ENCODE measurements around the gene OR10V1.
A peak's percentile ranks its signal among the peaks of the same experiment; 100 is the strongest.

The OR10V1 gene

DNA sequence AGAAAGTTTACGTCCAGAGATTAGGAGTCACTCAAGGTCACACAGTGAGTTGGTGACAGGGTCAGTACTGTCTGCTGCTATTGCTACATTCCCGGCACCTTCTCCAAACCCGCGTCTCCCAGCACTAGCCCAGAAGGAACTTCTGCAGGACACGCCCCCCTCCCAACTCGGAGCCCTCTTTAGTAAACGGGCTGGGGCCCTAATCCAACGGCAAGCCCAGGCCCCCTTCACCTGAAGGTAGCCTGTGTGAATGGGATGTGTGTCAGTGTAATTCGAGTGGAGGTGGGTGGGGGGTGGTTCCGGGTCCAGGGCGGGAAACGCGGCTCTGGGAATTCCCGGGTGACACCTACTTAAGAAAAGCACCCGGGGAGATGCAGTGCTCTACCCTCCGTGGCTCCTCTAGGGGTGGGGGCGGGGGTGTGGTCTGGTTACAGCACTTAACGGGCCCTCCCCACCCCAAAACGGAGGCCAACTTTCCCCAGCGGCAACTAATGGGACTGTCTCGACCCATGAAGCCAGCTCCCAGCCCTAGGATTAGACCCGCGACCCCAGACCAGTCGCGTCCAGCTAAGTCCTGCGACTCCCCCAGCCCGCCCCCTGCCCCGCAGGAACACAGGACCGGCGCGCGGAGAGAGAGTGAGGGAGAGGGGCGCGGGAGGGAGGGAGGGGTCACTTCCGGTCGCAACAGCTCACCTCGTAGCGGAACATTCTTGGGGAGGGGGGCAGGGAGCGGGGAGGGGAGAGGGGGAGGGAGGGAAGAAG, 45.3 kb downstream of the OR10V1 start:
- H3K9ac ChIP-seq (ENCODE audit: low read depth, low read length) = peak overlapping the region; percentile 94
- no peaks in the 10 kb centered on the region for H3K9me3 ChIP-seq (ENCODE audit: control insufficient read depth, insufficient read depth, low read length)
- H3K27ac ChIP-seq (ENCODE audit: low read depth, low read length) = peak overlapping the region; percentile 98
- peaks cover 13% of the 10 kb centered on the region for H3K4me1 ChIP-seq (ENCODE audit: control insufficient read depth, insufficient read depth, low read length)
- peaks cover 37% of the 10 kb centered on the region for H3K36me3 ChIP-seq (ENCODE audit: control insufficient read depth, insufficient read depth, low read length)
- no peaks in the 10 kb centered on the region for H3K27me3 ChIP-seq (ENCODE audit: control insufficient read depth, insufficient read depth, low read length)
- H3K4me3 ChIP-seq (ENCODE audit: low read depth, low read length) = peak overlapping the region; percentile 99

DNA sequence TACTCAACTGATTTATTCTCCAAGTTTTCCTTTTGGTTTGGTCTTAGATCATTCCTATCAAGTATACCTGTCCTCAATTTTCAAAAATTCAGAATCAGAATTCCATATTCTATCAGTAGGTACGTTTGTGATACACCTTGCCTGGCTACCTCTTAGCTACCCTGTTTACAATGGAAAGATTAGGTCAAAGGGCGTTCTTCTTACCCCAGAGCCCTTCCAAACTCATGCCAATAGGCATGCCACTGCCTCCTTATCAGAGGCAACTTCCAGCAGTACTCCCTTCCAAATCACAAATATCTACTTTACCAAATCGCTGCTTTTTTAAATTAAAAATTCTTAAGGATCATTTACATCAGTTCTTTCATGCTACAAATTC, 45.8 kb downstream of the OR10V1 start:
- H3K4me3 ChIP-seq (ENCODE audit: low read depth, low read length) = peak overlapping the region; percentile 99
- peaks cover 42% of the 10 kb centered on the region for H3K36me3 ChIP-seq (ENCODE audit: control insufficient read depth, insufficient read depth, low read length)
- H3K9me3 ChIP-seq (ENCODE audit: control insufficient read depth, insufficient read depth, low read length) = no peaks in the 10 kb centered on the region
- H3K4me1 ChIP-seq (ENCODE audit: control insufficient read depth, insufficient read depth, low read length) = peaks cover 13% of the 10 kb centered on the region
- peak overlapping the region; percentile 7; the same call in 1 of the 2 replicates for H3K9ac ChIP-seq (ENCODE audit: low read depth, low read length)
- peak overlapping the region; percentile 98 for H3K27ac ChIP-seq (ENCODE audit: low read depth, low read length)
- H3K27me3 ChIP-seq (ENCODE audit: control insufficient read depth, insufficient read depth, low read length) = no peaks in the 10 kb centered on the region

DNA sequence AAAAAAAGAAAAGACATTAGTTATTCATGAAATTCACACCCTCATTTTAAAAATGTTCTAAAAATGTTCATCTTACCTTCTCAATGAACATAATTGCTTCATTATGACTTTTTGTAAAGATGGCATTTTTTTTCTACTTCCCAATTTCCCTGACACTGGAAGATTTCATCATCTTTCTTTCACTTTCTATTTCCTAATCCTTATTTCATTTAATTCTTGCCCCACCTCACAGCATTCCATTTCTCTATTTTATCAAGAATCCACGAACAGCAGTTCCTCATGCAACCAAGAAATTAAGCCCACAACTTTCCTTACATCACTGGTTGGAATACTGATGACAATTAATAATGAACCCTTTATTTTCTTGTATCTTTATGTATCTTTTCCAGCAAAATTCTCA, 46.7 kb downstream of the OR10V1 start:
- Histone ChIP-seq H3K4me1 (ENCODE audit: control insufficient read depth, insufficient read depth, low read length) (peaks cover 13% of the 10 kb centered on the region), H3K9me3 (ENCODE audit: control insufficient read depth, insufficient read depth, low read length) (no peaks in the 10 kb centered on the region), H3K9ac (ENCODE audit: low read depth, low read length) (no peak overlapping the region), H3K4me3 (ENCODE audit: low read depth, low read length) (0 out of 2 replicates have a peak overlapping the region, but pooled peaks have one; percentile 99), H3K27me3 (ENCODE audit: control insufficient read depth, insufficient read depth, low read length) (no peaks in the 10 kb centered on the region), H3K27ac (ENCODE audit: low read depth, low read length) (no peak overlapping the region), H3K36me3 (ENCODE audit: control insufficient read depth, insufficient read depth, low read length) (peaks cover 51% of the 10 kb centered on the region)
